Measurements from ENCODE around the gene CDH23.

DNA sequence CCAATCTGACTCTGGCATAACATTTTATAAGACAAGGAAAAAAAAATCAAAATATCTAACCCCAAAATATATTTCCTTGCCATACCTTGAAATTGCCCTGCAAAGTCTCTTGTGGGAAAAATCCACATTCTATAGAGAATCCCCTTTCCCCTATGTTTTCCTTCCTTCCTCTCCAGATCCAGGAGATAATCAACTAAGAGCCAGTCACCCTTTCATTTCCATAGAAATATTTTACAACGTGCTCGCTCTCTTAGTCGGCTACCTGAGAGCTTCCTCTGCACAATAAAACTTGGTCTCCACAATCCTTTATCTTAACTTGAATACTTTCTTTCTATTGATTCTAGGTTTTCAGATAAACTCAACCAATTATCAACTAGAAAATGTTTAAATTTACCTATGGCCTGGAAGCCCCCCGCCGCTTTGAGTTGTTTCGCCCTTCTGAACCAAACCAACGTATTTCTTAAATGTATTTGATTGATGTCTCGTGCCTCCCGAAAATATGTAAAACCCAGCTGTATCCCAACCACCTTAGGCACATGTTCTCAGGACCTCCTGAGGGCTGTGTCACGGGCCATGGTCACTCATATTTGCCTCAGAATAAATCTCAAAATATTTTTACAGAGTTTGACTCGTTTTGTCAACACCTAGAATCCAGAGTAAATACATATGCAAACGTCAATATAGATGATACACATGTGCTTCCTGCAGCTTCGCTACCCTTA, 453.5 kb downstream of the CDH23 start:
- TF ChIP-seq, protein P1, sequence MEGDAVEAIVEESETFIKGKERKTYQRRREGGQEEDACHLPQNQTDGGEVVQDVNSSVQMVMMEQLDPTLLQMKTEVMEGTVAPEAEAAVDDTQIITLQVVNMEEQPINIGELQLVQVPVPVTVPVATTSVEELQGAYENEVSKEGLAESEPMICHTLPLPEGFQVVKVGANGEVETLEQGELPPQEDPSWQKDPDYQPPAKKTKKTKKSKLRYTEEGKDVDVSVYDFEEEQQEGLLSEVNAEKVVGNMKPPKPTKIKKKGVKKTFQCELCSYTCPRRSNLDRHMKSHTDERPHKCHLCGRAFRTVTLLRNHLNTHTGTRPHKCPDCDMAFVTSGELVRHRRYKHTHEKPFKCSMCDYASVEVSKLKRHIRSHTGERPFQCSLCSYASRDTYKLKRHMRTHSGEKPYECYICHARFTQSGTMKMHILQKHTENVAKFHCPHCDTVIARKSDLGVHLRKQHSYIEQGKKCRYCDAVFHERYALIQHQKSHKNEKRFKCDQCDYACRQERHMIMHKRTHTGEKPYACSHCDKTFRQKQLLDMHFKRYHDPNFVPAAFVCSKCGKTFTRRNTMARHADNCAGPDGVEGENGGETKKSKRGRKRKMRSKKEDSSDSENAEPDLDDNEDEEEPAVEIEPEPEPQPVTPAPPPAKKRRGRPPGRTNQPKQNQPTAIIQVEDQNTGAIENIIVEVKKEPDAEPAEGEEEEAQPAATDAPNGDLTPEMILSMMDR (IDR thresholded peaks at IDR 0.05): no peak
- no peak for TF ChIP-seq ETV6 (CRISPR knock-in tag; IDR thresholded peaks at IDR 0.05)
- TF ChIP-seq, protein P2, sequence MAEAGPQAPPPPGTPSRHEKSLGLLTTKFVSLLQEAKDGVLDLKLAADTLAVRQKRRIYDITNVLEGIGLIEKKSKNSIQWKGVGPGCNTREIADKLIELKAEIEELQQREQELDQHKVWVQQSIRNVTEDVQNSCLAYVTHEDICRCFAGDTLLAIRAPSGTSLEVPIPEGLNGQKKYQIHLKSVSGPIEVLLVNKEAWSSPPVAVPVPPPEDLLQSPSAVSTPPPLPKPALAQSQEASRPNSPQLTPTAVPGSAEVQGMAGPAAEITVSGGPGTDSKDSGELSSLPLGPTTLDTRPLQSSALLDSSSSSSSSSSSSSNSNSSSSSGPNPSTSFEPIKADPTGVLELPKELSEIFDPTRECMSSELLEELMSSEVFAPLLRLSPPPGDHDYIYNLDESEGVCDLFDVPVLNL (CRISPR knock-in tag; IDR thresholded peaks at IDR 0.05; ENCODE audit: borderline replicate concordance, low read depth): no peak
- TF ChIP-seq NR3C1 (CRISPR knock-in tag; conservative IDR thresholded peaks at IDR 0.05; ENCODE audit: low read depth): no peak
- no peak for TF ChIP-seq ZNF263 (CRISPR knock-in tag; IDR thresholded peaks at IDR 0.05; ENCODE audit: low read depth)
- TF ChIP-seq, protein P3, sequence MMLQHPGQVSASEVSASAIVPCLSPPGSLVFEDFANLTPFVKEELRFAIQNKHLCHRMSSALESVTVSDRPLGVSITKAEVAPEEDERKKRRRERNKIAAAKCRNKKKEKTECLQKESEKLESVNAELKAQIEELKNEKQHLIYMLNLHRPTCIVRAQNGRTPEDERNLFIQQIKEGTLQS (CRISPR knock-in tag; conservative IDR thresholded peaks at IDR 0.05): no peak
- no peak for TF ChIP-seq CREM (CRISPR knock-in tag; IDR thresholded peaks at IDR 0.05)
- no peak for TF ChIP-seq ZBTB21 (CRISPR knock-in tag; IDR thresholded peaks at IDR 0.05; ENCODE audit: borderline replicate concordance)
- TF ChIP-seq, protein P4, sequence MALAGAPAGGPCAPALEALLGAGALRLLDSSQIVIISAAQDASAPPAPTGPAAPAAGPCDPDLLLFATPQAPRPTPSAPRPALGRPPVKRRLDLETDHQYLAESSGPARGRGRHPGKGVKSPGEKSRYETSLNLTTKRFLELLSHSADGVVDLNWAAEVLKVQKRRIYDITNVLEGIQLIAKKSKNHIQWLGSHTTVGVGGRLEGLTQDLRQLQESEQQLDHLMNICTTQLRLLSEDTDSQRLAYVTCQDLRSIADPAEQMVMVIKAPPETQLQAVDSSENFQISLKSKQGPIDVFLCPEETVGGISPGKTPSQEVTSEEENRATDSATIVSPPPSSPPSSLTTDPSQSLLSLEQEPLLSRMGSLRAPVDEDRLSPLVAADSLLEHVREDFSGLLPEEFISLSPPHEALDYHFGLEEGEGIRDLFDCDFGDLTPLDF (CRISPR knock-in tag; IDR thresholded peaks at IDR 0.05): no peak
- TF ChIP-seq SMAD3 (CRISPR knock-in tag; IDR thresholded peaks at IDR 0.05; ENCODE audit: borderline replicate concordance): no peak

All from WTC11 (cell line).